HG02943 (cell line): Measurements from ENCODE around the gene PPFIBP1.
"Not testable (repeated sequence)": the region's sequence is repeated elsewhere in the genome, so short reads cannot be mapped to it uniquely, and the experiment has no call there.

Experiments used
- ATAC-seq: cut with Tn5 transposase; IDR thresholded peaks from one replicate; pipeline ENCODE4 v1.9.1; 2021; ENCODE audit warnings: mild to moderate bottlenecking, low read depth, moderate library complexity; ENCODE audit not compliant: unreplicated experiment

Gene PPFIBP1

DNA sequence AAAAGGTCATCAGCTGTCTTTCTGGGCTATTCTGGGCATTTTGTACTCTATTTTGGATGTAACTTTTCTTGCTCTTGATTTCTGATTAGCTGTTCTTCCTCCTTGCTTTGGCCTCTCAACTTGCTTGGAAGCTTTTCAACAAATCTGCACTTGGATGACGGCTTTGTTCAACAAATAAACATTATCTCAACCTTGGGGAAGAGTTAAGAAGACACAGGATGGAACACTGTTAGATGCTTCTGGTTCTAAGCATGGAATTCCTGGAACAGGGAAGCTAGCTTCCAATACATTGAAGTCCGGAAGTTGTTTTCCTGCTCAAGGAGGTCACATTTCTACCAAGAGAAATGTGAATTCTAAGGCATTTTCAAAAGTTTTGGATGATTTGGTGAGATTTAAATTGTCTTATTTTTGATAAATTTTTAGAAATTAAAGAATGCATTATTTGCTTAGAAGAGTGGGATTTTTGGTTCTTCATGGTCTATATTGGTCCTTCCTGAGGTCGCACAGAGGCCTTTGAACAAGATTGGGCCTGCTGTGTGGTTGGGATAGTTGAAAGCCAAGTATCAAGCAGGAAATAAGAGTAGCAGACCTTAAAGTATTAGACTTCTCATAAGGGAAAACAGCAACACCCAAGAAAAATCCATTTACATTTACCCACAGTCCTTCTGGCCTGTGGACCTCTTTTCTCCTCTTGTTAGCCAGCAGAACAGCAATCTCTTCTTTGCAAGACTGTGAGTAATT is 59.2 kb downstream of the PPFIBP1 start:
- no peak for ATAC-seq

DNA sequence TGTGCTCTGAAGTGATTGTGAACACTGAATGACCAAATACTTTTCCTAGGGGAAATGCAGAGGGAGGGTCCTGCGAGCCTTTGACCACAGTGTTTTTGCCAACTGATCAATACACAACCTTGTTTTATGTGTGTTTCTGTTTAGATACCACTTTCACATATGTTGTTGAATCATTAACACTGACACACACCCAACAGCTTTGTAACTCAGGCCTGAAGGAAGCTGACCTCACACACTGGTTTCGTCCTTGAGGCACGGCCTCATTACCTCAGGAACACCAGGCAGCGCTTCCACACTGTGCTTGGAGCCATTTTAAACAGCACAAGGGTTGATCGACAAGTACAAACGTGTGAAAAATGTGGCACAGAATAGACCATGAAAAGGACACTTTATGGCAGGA is 60.0 kb downstream of the PPFIBP1 start:
- ATAC-seq = no peak

DNA sequence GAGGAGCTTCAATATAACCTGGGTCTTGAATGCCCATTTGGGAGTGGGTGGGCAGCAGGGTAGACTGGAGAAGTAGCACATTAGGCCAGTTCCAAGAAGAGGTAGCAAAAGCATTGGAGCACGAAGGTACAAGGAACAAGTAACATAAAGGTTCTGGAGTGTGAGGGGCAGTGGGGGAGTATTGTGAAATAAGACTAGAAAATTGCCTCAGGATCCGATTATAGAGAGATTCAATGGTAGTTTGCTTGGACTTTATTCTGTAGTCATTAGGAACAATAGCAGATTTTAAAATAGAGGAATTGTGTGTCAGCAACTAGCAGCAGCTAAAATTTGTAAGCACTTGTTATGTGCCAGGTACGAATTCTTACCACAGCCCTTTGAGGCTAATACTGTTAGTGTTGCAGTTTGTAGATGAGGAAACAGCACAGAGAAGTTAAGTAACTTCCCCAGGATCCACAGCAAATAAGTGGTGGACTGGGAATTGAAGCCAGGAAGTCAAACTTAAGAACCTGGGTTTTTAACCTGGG is 61.8 kb downstream of the PPFIBP1 start:
- ATAC-seq = no peak

DNA sequence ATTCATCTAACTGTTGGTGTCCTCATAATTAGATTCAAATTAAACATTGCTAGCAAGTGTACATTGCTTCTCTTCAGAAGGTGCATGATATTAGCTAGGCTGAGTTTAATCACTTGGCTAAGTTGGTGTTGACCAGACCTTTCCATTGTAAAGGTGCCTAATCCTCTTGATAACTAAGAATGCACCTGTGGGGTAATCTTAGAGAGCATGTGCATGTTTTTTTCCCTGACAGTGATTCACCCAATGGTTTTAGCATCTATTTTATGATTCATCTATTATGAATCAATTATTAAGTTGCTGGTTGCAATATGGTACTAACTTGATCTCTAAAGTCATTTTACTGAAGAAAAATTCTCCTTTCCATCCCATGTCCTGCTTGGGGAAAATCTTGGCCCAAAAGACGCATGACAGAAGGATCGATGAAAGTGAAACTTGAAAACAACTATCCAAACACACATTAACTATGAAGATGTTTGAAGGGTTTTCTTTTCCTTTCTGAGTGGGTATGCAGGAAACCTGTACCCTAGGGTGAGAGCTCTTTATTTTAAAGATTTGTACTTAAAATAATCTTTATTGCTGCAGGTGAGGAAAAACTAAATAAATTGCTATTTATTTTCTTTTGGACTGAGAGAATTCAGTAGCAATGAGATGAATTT is 64.2 kb downstream of the PPFIBP1 start:
- ATAC-seq = not testable (repeated sequence)

DNA sequence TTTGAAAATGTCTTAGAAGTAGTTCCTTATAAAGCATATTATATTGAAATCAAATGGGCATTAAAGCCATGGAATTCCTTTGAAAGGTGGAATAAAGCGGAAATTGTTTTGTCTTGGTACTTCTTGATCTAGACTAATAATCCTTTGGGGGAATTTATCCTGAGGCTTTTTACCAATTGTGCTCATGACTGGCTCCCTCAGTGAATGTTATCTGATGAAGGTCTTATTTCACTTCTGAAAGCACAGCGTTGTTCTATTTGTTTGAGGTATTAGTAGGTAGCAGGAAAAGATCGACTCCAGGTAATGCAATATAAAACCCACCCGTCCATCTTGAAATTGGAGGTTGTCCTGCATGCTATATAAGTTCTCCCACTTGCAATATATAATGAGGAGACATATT is 64.8 kb downstream of the PPFIBP1 start:
- ATAC-seq = no peak

DNA sequence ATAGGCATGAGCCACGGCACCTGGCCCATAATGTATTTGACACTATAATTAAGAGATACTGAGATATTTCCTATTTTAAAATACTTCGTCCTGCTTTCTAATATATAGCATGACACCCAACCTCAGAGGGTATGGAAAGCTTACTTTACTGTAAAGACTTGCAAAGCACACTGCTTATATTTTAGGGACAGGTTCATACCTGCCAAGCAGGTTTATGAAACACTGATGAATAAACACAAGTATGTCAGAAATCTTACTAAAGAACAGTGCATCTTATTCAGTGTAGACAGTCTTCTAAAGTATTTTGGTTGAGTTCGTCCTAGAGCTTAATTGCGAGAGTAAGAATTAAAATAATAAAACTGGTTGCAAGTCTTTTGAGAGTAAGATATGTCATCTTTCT is 65.4 kb downstream of the PPFIBP1 start:
- no peak for ATAC-seq

DNA sequence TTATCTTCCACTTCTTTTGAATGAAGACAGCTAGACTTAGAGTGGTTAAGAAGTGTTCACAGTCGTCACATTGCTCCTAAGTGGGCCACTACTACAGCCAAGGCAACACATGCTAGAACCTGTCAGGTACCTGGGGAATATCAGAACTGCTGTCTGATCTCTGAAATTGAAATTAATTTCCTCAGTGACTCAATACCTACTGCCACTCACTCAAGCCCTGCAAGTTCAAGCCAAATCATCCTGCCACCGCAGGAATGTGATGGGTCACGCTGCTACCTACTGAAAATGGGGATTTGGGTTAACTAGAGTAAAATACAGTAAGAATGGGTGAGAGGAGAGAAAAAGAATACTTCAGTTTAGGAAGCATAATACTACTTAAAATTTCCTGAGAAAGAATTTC is 67.7 kb downstream of the PPFIBP1 start:
- not testable (repeated sequence) for ATAC-seq

DNA sequence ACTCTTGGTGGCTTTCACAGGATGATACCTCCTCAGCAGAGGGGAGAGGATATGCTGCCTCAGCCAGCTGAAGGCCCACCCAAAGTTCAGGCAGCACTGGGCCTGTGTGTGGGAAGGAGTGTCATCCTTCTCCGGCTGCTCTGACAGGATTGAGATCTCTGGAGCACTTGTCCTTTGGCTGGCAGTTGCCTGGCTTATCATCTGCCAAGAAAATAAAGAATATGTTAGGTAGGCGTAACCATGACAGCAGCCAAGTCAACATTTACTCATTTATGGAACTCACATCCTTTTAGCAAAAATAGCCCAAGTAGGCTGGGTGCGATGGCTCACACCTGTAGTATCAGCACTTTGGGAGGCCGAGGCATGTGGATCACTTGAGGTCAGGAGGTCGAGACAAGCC is 68.5 kb downstream of the PPFIBP1 start:
- ATAC-seq = no peak

DNA sequence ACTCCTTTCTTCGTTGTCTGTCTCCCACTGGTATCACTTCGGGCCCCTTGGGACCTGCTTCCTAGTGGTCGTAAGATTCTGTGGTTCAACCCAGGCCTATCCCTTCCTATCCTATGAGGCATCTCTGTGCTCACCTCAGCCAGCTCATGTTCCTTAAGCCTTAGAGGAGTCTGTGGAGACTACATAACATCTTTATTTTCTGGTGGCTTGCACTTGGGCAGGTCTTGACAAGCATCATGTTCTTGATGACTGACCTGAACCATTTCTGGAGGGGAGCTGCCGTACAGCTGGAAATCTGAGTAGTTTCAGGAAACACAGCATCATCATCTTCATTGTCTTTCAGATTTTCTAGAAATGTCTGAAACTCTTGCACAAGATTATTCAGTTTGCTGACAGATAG is 69.3 kb downstream of the PPFIBP1 start:
- no peak for ATAC-seq

DNA sequence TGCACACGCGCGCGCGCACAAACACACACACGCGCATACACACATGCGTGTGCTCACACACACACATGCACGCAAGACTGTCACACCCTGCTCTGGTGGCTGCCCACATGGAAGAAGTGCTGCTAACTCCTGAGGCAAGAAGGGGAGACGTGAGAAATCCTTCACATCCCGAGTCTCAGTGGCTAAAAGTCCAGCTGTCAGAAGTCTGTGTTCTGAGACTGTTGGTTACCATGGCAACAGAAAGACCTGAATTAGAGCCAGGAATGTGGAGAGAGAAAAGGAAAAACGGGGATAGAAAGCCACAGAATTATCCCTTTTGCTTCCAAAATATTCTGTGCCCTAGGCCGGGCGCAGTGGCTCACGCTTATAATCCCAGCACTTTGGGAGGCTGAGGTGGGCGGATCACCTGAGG is 71.2 kb downstream of the PPFIBP1 start:
- ATAC-seq = no peak

DNA sequence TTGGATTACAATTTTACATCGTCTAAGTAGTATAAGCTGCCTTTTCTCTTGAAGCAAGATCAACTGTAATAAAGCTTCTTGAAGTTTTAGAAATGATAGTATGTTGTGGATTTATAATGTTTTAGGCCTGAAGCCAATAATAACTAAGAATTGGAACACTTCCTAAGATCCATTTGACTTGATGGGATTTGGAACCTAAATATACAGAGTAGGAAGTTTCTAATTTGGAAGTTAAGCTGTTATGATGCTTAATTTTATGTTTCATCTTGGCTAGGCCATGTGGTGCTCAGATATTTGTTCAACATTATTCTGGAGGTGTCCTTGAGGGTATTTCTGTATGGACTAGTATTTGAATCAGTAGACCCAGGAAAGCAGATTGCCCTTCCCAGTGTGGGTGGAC is 74.9 kb downstream of the PPFIBP1 start:
- not testable (repeated sequence) for ATAC-seq

DNA sequence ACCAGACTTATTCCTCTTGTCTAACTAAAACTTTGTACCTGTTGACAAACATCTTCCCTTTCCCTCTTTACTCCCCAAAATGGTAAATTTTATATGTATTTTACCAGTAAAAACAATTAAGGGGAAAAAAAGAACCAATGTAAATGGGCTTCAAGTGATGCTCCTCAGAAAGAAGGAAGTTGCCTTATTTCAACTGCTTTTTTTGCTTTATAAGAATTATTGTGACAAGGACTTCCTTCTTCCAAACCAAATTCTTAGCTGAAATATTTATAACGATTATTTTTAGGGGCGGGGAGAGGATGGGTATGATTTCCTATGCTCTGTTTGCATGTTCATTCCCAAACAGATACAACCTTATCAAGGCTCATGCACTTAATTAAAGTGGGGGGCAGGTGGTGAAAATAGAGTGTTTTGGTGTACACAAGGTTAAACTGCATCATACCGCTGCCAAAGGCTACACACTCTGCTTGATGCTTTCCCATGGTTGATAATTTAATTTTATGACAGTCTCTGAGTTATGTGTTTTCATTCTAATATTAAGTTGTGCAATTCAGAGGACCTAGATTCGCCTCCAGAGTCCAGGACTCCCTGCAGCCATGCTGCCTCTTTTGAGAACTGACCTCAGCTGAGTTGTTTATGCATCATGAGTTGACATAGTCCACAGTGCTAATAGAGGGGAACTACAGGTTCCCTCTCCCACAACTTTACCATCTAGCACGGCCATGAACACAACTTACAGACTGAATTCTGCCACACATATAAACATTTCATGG is 77.2 kb downstream of the PPFIBP1 start:
- not testable (repeated sequence) for ATAC-seq

DNA sequence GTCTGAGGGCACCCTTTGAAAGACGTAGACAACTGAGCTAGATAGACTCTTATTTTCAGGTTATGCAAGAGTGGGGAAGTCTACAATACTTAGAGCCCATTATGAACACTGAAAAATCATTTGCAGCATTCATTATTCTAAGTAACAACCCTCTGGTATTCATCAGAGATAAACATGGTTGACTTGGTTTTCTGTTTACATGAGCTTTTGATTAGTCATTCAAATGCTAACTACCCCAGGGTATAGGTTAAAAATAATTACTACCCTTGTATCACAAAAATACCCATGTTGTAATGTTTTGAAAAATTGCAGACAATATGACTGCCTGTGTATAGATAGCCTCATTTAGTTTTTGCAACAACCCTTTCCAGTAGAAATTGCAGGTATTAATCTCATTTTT is 78.5 kb downstream of the PPFIBP1 start:
- no peak for ATAC-seq

DNA sequence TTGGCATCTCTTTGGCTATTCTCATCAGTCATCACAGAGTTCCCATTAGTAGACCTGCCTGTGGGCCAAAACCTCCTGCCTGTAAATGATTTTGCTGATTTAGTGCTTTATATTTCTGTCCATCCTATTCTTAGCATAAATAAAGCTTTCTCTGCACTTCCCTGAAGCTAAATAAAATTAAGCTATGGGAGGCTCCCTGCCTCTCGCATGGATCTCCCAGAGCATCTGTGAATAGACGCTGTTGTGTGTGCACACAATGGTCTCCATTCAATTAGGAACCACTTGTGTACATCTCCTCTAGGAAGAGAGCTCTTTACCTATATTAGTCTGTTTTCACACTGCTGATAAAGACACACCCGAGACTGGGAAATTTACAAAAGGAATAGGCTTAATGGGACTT is 80.4 kb downstream of the PPFIBP1 start:
- ATAC-seq = no peak

DNA sequence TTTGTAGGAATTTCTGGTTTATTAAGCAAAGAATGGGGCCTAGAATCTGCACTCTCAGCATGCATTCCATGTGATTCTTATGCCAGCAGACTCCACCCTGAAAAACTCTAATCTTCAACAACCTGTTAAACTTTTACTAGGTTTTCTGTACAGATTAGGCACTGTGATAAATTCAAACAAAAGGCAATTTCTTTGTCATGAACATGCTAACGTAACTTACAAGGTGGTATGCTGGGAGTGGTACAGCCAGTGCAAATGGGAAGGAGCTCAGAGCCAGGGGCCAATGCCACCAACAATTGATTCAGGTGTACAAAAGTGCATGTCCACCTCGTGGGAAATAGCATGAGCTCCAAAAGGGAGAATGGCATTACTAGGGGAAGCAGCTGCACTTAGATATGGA is 83.0 kb downstream of the PPFIBP1 start:
- ATAC-seq = no peak

DNA sequence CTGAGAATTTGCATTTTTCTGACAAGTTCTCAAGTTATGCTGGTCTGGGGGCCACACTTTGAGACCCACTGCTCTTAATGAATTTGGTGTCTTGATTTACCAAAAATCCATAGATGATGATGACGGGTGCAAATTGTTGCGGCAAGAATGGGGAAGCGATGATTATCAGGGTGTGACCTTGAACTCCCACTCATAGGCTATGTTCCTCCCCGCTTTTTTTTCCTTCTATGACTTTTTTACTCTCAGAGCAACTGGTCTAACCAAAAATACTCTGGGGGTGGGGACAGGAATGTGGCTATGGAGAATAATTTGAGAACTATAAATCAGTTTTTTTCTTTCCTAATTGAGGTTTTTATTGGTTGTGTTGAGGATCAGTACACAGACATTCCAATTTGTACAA is 83.6 kb downstream of the PPFIBP1 start:
- ATAC-seq = no peak

DNA sequence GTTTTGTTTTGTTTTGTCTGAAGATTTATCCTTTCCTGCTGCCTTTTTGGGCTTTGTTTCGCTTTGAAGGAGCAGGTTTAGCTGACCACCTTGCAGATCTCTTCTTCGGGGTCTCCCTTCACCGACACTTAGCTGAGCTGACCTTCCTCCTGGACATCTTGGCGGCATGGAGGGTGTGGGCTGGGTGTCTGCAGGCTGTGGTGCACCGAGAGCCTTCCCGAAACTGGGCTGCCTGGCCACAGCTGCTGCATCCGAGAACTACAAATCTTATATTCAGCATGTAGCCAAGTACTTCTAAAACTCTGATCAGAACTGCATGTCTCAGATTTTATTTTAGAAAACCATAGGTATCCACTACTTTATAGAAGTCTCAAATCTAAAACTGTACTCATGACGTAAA is 84.9 kb downstream of the PPFIBP1 start:
- no peak for ATAC-seq

DNA sequence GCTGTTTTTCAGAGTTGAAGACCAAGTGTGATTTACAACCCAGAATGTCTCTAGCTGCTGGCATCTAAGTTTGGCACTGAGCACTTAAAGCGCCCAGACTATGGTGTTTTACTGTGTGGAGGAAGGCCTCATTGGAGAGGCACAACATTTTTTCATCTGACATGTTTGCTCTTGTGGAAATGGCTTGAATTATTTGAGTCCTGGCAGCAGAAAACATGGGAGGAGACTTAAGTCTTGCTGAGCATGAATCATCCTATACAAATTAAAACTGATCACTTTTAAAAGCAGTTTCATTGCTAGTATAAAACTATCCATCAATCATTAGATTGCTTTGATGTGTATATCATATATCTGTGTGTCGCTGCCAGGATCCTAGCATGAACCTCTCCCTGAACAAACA is 86.4 kb downstream of the PPFIBP1 start:
- no peak for ATAC-seq

DNA sequence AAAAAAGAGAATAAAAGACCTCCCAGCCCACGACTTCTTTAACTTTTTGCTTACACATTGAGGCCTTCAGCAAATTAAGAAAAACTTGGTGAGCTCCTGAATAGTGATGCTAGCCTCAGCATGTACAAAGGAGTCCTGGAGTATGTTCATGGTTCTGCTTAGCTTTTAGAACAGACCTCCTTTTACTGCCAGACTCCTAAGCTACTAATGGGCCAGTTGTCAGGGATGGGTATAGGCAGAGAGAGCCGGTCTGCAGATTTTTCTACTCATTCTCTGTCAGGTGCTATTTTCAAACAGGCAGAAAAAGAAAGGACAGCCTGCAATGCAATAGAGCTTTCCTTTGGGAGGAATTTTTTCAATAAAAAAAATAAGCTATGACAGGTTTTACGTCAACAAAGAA is 90.4 kb downstream of the PPFIBP1 start:
- ATAC-seq = no peak

DNA sequence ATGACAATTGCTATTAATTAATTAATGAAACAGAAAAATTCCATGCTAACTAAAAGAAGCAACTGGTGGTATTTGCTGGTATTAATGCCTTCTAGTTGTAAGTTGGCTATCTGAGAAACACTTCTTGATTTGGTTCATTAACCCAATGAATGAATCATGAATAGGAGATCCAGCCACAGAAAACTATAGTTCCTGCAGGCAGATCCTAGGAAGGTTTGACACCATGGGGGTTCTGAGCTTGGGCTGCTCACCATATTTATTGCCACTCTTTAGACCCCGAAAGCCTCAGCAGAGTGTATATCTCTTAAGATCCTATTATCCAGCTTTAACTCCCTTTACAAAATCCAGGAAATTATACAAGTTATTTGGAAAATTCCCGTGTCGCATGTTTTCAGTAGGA is 90.9 kb downstream of the PPFIBP1 start:
- ATAC-seq = no peak

DNA sequence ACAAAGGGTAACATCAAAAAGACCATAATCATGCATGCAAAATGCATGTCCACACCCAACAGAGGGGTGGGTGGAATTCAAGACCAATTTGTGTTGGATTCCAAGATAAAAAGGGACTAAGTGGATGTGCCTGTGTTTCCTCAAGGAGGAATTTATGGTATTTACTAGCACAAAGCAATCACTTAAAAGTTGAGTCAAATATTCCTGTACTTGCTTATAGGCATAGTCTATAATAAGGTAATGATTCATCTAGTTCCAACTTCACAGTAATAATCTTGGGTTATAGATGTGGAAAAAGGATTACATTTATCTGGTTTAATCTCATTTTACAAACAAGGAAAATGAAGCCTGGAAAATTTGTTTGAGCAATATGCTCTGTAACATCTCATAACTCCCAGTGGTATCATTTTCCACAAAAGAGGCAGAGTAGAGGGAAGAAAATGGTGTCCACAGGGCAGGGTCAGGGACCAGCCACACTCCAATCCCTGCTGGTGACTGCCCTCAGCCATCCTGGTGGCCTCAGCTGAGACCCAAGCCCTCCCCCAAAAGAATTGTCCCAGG is 91.4 kb downstream of the PPFIBP1 start:
- ATAC-seq = no peak
